Spleen (tissue), 11 donors: ENCODE results near the gene PRICKLE1. TPM values are rescaled to one million over a fixed set of nuclear protein-coding genes. Genes with fewer than 3 reads are reported as not detected.

Experiments used
- DNase-seq: peaks from one replicate; pipeline ENCODE4 v3.0.0-alpha.2; 2020
- H3K27ac ChIP-seq, 8 donors: fragments of 200-600 bp; sonication (generic) in 7 of 8; 1 replicate in 4 of 8; 2 replicates in 4 of 8; pipeline versions ENCODE4 v1.5.0 to v1.8.0; 2016 to 2021; ENCODE audit warnings: inconsistent platforms in 4 of 8, mild to moderate bottlenecking in 4 of 8, moderate library complexity in 1 of 8
- H3K27me3 ChIP-seq, 7 donors: fragments of 200-600 bp; sonication (generic) in 6 of 7; replicated peaks in 1 of 7; 1 replicate in 4 of 7; 2 replicates in 3 of 7; pipeline versions ENCODE4 v1.5.0 to v1.8.0; 2016 to 2021; ENCODE audit warnings: inconsistent platforms in 3 of 7, mild to moderate bottlenecking in 1 of 7
- H3K36me3 ChIP-seq, 6 donors: fragments of 200-600 bp; sonication (generic) in 5 of 6; 1 replicate in 4 of 6; 2 replicates in 2 of 6; pipeline versions ENCODE4 v1.5.0 to v1.8.0; 2016 to 2021; ENCODE audit warnings: inconsistent platforms in 2 of 6
- H3K4me1 ChIP-seq, 6 donors: fragments of 200-600 bp; sonication (generic) in 5 of 6; 1 replicate in 3 of 6; 2 replicates in 3 of 6; pipeline versions ENCODE4 v1.5.0 to v1.8.0; 2016 to 2021; ENCODE audit warnings: inconsistent platforms in 3 of 6
- H3K4me3 ChIP-seq, 8 donors: fragments of 200-600 bp; sonication (generic) in 7 of 8; 1 replicate in 4 of 8; 2 replicates in 4 of 8; pipeline versions ENCODE4 v1.5.0 to v1.8.0; 2016 to 2021; ENCODE audit warnings: inconsistent platforms in 4 of 8, mild to moderate bottlenecking in 4 of 8, moderate library complexity in 2 of 8
- H3K9me3 ChIP-seq, 8 donors: fragments of 200-600 bp; sonication (generic) in 7 of 8; 1 replicate in 4 of 8; 2 replicates in 4 of 8; pipeline versions ENCODE4 v1.5.0 to v1.8.0; 2016 to 2021; ENCODE audit warnings: inconsistent platforms in 4 of 8
- POLR2A ChIP-seq, 3 donors: fragments of 450-650 bp; IDR thresholded peaks; one replicate each; pipeline ENCODE4 v1.5.1; 2017; ENCODE audit warnings: antibody characterized with exemption in 3 of 3, mild to moderate bottlenecking in 1 of 3
- POLR2AphosphoS5 ChIP-seq, 3 donors: sonication (generic); formaldehyde crosslinking; IDR thresholded peaks; one replicate each; pipeline ENCODE4 v1.5.1; 2017; ENCODE audit warnings: antibody characterized with exemption in 3 of 3
- WGBS, 5 donors: extraction: QIAGEN DNeasy Blood & Tissue Kit in 3 of 5; methylation state at CpG; one replicate each; pipeline versions ENCODE4 v1.1.5 to v1.1.7; 2013 to 2018; 5-methylcytosine and 5-hydroxymethylcytosine counted together
- intact Hi-C: fragments of 100-400 bp; cut with DNase I; formaldehyde crosslinking; loops from one replicate; pipeline ENCODE4 v1.15.0; 2023; ENCODE audit warnings: low total_unique reads
- polyA plus RNA-seq, 3 donors: library from polyadenylated mRNA; stranded (reverse); fragments of 200-250 nt; gene quantifications; one replicate each; pipeline ENCODE4 v1.2.1, GENCODE V29; 2013
- total RNA-seq, 7 donors: library from RNA; depleted of rRNA in 3 of 7; stranded (reverse); fragments of >200 nt in 3 of 7; fragmentation: NEBNext Ultra II Directional in 4 of 7; extraction: Animal tissue kit (Norgen Biotek cat#: 25700) in 4 of 7; gene quantifications; one replicate each; pipeline versions ENCODE4 v1.1.0 to v1.2.1, GENCODE V29; 2016 to 2021
- TF ChIP-seq, protein P1 (sequence below), 11 experiments: fragments of 200-600 bp in 7 of 11; fragments of 450-650 bp in 4 of 11; sonication (generic) in 4 of 11; IDR thresholded peaks in 8 of 11; conservative IDR thresholded peaks in 3 of 11; 1 replicate in 7 of 11; 2 replicates in 4 of 11; pipeline versions ENCODE4 v1.4.0 to v1.8.0; 2016 to 2021; ENCODE audit warnings: antibody characterized with exemption in 11 of 11, inconsistent platforms in 4 of 11, mild to moderate bottlenecking in 1 of 11
- donor health status: healthy with polysubstance abuse.
- donor health status: DM: no; HTN: no; CAD: no; lungs with moderate emphysema.
- donor health status: DM: no; HTN: no; CAD: no.
- donor health status: Bipolar disorder and iron deficiency.
- donor health status: healthy.
- donor health status: DM: no; HTN: no; CAD: no.
- donor health status: DM: yes; HTN: yes; CAD: no.

Gene PRICKLE1
- total and polyA plus RNA-seq, 10 donors = 5.1 to 73.0 (median 29.3) TPM

DNA sequence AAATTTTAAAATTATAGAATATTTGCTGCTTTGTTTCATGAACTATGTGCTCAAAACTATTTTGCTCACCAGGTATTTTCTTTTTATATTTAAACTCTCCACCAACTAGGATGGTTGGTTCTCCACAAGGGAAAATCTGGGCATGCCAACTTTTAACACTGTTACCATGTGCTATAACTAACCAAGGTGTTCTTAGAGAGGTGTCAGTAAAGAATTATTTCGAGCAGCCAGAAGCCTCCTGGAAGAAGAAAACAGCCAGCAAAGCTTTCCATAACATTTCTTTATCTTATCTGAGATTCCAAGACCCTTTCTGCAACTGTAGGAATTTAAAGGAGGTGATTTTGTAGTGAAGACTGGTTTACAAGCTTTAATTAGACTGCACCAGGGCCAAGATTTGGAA lies 97.3 kb downstream of the PRICKLE1 start:
- Histone ChIP-seq H3K4me3 (no peak overlapping the region), H3K36me3 (no peaks in the 10 kb centered on the region), H3K9me3 (no peaks in the 10 kb centered on the region), H3K27me3 (no peaks in the 10 kb centered on the region), H3K4me1 (no peaks in the 10 kb centered on the region), H3K27ac (no peak overlapping the region)
- DNase-seq = no peak
- TF ChIP-seq, protein P1, sequence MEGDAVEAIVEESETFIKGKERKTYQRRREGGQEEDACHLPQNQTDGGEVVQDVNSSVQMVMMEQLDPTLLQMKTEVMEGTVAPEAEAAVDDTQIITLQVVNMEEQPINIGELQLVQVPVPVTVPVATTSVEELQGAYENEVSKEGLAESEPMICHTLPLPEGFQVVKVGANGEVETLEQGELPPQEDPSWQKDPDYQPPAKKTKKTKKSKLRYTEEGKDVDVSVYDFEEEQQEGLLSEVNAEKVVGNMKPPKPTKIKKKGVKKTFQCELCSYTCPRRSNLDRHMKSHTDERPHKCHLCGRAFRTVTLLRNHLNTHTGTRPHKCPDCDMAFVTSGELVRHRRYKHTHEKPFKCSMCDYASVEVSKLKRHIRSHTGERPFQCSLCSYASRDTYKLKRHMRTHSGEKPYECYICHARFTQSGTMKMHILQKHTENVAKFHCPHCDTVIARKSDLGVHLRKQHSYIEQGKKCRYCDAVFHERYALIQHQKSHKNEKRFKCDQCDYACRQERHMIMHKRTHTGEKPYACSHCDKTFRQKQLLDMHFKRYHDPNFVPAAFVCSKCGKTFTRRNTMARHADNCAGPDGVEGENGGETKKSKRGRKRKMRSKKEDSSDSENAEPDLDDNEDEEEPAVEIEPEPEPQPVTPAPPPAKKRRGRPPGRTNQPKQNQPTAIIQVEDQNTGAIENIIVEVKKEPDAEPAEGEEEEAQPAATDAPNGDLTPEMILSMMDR (IDR thresholded peaks at IDR 0.05 in 8 of 11, conservative IDR thresholded peaks at IDR 0.05 in 3 of 11) = no peak
- no peak for TF ChIP-seq POLR2AphosphoS5 (IDR thresholded peaks at IDR 0.05)
- no peak for TF ChIP-seq POLR2A (IDR thresholded peaks at IDR 0.05)
- intact Hi-C loops = no loop called here
- 57 to 88% (median 76%) methylated on average over 1 of the region's 1 CpG for WGBS, 5 donors

DNA sequence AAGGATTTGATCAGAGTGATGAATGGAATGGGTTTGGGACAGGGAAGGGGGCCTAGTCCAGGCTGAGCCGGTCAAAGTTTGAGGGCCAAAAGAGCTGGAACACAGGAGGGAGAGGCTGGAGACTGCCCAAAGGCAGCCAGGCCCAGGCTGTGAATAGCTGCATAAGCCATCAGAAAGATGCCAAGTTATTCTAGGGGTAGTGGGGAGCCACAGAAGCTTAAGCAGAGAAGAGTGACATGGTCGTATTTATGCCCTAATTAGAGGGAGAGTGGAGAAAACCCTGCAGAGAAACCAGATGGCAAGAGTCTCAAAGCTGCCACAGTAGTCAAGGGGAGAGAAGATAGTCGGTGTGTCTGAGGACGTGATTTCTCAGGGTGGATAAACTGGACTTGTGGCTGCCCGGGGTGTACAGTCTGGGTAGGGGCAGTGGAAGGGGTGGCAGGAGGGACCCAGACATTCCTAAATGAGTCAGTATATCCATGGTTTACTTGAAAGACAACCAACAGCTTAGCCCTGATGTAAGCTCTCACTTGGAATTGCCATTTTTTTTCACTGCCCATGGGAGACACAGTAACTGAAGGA lies 99.2 kb downstream of the PRICKLE1 start:
- WGBS, 5 donors = 76 to 97% (median 90%) methylated on average over 5 of the region's 5 CpGs
- H3K27me3 ChIP-seq = no peaks in the 10 kb centered on the region
- H3K4me1 ChIP-seq = peaks cover 0 to under 1% (median 0%) of the 10 kb centered on the region in 6 donors
- no peak overlapping the region for H3K27ac ChIP-seq
- no peak overlapping the region for H3K4me3 ChIP-seq
- intact Hi-C loops = no loop called here
- no peak for TF ChIP-seq POLR2AphosphoS5 (IDR thresholded peaks at IDR 0.05)
- no peak for TF ChIP-seq POLR2A (IDR thresholded peaks at IDR 0.05)
- TF ChIP-seq, protein P1 (IDR thresholded peaks at IDR 0.05 in 8 of 11, conservative IDR thresholded peaks at IDR 0.05 in 3 of 11) = no peak
- no peak for DNase-seq
- H3K36me3 ChIP-seq = no peaks in the 10 kb centered on the region
- no peaks in the 10 kb centered on the region for H3K9me3 ChIP-seq

DNA sequence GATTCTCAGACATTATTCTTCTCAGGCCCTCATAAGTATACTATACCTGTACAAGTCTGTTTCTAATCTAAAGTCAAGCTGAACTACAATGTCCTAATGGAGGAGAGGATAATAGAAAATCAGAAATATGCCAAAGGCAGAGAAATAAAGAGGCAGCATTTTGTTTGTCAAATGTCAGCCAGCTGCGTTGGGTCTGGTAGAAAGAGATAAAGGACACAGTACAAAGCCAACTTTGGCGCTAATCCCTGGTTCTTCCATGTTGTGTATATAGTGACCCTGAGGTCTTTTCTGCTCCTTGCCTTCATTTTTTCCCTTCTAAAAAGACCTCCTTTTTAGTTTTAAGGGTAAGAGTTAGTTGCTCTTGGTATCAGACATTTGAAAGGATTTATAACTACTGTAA lies 103.1 kb downstream of the PRICKLE1 start:
- TF ChIP-seq POLR2AphosphoS5 (IDR thresholded peaks at IDR 0.05) (no peak), POLR2A (IDR thresholded peaks at IDR 0.05) (no peak)
- TF ChIP-seq, protein P1 (IDR thresholded peaks at IDR 0.05 in 8 of 11, conservative IDR thresholded peaks at IDR 0.05 in 3 of 11) = no peak
- Histone ChIP-seq H3K27me3 (peaks cover 0 to 28% (median 8%) of the 10 kb centered on the region in 7 donors), H3K36me3 (no peaks in the 10 kb centered on the region), H3K9me3 (no peaks in the 10 kb centered on the region), H3K27ac (no peak overlapping the region), H3K4me3 (no peak overlapping the region), H3K4me1 (peaks cover 4 to 40% (median 20%) of the 10 kb centered on the region in 6 donors)
- WGBS, 5 donors = 75 to 88% (median 85%) methylated on average over 2 of the region's 2 CpGs
- no peak for DNase-seq
- intact Hi-C loops = loop anchor here (10.0 kb wide), 2 partner anchors 78 to 798 kb away; no protein-coding TSS in a partner anchor

DNA sequence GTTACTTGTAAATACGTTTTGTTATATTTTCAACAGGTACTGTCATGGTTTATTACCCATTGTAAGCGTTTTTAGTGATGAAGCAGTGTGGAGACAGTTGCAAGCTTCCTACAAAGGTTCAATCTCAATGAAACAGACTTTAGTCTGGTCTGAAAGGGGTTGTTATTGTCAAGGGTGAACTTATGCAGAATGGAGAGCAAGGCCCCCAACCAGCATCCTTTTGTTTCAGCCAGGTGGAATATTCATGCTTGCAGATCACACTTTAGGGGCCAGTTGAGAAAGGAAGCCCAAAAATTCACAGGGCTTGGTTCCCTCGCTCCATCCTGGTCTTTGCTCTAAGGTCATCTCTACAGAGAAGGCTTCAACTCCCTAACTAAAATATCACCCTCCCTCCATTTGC lies 103.7 kb downstream of the PRICKLE1 start:
- H3K4me3 ChIP-seq = no peak overlapping the region
- peaks cover 0 to 28% (median 8%) of the 10 kb centered on the region in 7 donors for H3K27me3 ChIP-seq
- intact Hi-C loops = loop anchor here (10.0 kb wide), 2 partner anchors 79 to 799 kb away; no protein-coding TSS in a partner anchor
- TF ChIP-seq, protein P1 (IDR thresholded peaks at IDR 0.05 in 8 of 11, conservative IDR thresholded peaks at IDR 0.05 in 3 of 11) = no peak
- no peak for TF ChIP-seq POLR2A (IDR thresholded peaks at IDR 0.05)
- TF ChIP-seq POLR2AphosphoS5 (IDR thresholded peaks at IDR 0.05) = no peak
- H3K27ac ChIP-seq = no peak overlapping the region
- no peaks in the 10 kb centered on the region for H3K9me3 ChIP-seq
- H3K36me3 ChIP-seq = no peaks in the 10 kb centered on the region
- DNase-seq = no peak
- 77 to 94% (median 87%) methylated on average over 3 of the region's 3 CpGs for WGBS, 5 donors
- peaks cover 7 to 46% (median 26%) of the 10 kb centered on the region in 6 donors for H3K4me1 ChIP-seq
